GM19467 (cell line): ENCODE measurements around the gene PIP4P1.

ENCODE experiments used
- ATAC-seq: cut with Tn5 transposase; IDR thresholded peaks from one replicate; pipeline ENCODE4 v1.9.1; 2021; ENCODE audit warnings: mild to moderate bottlenecking, moderate library complexity; ENCODE audit not compliant: unreplicated experiment

PIP4P1 gene

DNA sequence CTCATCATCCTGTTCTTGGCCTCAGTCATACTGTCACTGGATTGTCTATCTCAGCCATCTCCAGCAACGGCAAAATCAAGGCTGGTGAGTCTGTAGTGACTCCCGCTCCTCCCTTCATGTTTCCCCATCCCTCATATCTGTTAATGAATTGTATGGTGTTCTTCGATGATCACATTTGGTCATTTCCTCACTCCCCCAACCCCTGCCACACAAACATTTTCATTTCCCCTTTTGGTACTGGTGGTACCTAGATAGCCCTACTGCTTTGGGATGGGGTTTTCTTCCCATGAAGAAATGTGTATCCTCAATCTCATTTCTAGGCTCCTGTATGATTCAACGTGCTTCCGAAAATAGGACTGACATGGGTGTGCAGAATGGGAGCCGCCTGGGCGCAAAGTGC lies 22.6 kb downstream of the PIP4P1 start:
- no peak for ATAC-seq

GRCh38 chr14:20436363-20436755 lies 24.9 kb downstream of the PIP4P1 start:
- ATAC-seq: no peak

DNA sequence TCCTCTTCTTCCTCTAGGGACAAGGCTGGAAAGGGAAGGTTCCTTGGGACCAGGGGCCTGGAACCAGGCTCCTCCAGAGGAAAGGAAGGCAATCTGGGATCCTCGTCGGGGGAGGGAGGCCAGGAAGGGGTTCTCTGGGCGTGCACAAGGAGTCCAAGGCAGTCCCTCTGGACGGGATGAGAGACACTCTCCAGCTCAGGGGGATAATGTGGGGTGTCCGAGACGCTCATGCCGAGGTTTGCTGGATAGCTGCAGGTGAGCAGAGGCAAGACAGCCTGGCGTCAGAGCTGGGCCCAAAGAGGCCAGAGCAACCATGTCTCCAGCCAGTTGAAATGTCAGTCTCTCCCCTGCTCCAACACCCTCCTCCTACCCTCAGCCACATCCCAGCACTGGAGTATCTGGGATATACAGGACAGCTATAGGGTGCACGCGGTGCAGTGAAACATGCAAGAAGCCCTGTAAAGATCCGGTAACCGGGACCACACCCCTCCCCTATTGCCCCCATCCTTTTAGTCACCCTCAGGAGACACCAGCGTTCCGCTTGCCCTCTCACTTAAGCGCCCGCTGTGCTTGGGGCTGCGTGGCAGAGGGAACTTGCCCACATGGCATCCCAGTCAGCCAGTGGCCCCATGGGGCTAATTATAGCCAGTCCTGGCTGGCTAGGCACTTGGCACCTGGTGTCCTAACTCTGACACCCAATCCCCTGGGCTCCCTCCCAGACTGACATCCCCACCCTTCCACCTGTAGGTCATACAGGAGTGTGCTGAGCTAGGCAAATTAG lies 25.5 kb downstream of the PIP4P1 start, which contains the start of gene KLHL33:
Gene KLHL33, minus strand, starts transcription at position 585 of the 781 bp plus-strand sequence. Its CDS starts 355 bp downstream, at position 230.
- no peak for ATAC-seq

GRCh38 chr14:20434701-20435581 lies 26.3 kb downstream of the PIP4P1 start:
- no peak for ATAC-seq

DNA sequence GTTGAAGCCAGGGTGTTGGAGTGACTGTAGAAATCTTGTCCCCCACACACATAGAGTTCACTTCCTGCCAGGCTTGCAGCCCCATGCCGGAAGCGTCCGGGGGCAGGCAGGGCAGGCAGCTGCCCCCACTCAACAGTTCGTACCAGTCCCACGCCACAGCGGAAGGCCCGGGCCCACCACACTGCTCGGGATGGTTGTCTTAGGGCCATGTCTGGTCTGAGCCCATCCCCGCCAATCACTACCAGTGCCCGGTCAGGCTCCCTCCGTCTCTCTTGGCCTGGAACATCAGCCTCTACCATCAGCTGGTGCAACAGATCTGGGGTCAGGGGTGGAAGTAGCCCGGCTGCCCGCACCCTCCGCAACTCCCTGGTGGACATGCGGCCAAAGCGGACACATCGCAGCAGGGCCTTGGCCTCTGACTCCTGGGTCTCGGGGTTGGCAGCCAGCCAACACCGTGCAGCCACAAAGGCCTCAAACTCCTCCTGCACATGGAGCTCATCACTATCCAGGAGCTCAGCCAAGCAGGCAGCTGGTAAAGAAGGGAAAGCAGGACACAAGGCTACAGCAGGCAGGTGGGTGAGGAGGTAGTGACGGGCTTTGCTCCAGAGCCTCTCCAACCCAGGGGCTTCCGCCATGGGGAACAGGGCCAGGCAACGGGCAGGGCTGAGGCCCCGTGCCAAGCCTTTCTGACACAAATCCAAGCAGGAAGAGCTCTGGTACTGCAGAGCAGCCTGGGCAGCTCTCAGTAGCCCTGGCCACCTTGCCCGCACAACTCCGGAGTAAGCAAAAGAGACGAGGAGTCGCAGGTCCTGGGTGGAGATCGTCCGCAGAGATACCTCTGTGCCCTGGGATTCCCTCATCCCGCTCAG lies 31.2 kb downstream of the PIP4P1 start:
- no peak for ATAC-seq

DNA sequence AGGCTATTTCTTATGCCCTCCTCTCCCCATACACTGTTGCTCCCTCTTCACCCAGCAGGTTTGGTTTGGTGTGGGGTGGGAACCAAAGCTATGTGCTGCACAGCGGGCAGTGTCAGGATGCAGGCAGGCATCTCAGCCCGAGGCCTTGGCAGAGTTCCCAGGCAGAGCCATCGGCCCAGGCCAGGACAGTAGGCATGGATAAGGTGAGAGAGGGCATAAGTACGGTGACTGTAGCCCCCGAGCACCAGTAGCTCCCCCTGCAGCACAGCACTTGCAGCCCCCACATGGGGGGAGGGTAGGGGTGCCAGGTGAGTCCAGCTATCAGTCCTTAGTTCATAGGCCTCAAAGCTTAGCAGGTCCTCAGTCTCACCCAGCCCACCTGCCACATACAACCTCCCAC lies 32.4 kb downstream of the PIP4P1 start:
- no peak for ATAC-seq

DNA sequence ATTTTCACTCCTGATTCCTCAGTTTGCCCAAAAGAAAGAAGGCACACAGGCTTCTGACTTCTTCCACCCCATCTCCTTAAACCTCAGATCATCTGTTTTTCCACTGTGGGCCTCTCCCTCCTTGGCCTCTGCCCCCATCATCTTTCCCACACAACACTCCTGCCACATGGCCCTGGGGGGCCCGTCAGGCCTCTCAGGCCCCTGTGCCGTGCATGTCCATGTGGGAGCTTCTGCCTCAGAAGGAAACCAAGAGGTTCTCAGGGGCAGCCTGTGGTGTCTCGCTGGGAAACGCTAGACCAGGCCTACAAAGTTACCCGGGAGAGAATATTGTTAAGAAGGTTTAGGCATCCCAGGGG lies 33.2 kb downstream of the PIP4P1 start:
- peak; percentile 17 for ATAC-seq

DNA sequence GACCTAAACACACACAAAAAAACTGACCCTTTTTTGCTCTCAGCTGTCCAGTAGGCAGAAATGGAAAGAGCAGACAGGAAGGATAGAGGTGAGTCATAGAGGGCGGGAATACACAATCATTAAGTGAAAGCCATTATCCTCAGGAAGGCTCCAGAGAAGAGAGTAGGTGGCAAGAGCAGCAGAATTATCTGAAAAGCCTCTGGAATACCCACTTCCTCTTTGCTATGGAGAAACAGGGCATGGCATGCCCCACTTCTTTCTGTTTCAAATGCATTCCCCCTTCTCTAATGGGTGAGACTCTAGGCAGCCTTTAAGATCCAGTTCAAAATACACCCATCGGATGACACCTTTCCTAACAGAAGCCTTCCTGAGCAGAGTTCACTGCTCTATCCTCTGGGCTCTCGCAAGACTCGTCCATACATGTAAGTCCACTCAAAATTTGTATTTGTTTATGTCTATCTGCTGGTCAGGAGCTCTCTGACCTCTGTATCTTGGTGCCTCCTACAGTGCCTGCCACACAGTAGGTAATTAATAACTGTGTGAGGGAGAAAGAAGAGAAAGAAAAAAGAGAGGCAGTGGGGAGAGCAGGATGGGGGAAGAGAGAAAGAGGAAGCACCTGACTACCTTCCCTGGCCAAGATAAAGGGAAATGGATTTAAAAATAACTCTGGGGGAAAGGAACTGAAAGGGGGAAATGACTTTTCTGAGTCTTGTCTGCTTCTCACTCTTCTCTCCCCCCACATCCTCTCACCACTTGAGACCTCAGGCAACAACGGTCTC lies 33.8 kb downstream of the PIP4P1 start:
- peak; percentile 66 for ATAC-seq

DNA sequence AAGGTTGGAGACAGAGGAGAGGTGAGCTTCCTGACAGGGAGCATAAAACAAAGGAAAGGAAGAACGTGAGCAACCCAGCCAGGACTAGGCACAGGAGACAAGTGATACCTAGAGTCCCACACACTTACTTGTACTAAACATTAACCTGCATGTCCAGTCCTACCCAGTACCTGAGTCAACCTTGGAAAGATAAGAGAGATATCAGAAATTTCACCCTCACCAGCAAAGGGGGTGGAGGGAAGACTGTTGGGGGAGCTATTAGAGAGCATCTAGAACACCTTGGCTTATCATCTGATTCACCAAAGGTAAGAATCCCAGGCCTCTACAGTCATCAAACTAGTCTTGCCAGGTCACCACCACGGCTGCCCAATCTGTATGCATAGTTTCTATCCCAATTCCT lies 36.4 kb downstream of the PIP4P1 start:
- no peak for ATAC-seq

- ATAC-seq: no peak
These were observed 38.3 kb downstream of the PIP4P1 start for GRCh38 chr14:20422886-20423285.

DNA sequence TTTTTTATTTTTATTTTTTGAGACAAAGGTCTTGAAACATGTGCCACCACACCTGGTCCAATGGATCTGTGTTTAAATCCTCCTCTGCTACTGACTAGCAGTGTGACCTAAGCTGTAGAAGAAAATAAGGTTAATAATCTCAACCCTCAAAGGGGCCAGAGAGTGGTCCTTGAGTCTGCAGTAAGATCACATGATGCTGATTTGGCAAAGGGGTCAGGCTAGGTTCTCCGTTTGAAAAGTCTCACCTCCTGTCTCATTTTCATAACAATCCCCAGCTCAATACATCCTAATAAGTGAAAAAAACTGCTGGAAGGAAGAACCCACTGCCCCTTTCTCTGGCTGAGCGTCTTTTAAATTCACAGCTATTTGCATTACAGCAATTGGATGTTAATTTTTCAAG lies 40.0 kb downstream of the PIP4P1 start:
- ATAC-seq: no peak

- no peak for ATAC-seq
These were observed 41.8 kb downstream of the PIP4P1 start for GRCh38 chr14:20419419-20419818.

DNA sequence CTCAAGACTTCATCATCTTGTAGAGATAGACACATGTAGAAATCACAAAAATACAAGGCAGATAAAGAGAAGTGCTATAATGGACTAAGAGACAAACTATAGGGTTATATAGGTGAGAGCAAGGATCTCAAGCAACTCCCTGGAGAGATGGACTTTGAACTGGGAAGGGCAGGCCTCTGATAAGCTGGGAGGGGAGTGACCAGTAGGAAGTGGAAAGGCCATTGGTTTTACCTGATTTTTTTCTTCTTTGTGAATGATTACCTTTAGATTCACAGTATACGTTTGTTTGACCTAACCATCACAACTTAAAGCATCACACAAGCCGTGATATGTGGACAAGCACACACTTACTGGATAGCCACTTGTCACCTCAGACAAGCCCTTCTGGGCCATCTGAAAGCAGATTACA lies 42.7 kb downstream of the PIP4P1 start:
- no peak for ATAC-seq

GRCh38 chr14:20417250-20418186 lies 43.7 kb downstream of the PIP4P1 start:
- ATAC-seq: no peak

- no peak for ATAC-seq
These were observed 45.0 kb downstream of the PIP4P1 start for GRCh38 chr14:20416223-20416622.

DNA sequence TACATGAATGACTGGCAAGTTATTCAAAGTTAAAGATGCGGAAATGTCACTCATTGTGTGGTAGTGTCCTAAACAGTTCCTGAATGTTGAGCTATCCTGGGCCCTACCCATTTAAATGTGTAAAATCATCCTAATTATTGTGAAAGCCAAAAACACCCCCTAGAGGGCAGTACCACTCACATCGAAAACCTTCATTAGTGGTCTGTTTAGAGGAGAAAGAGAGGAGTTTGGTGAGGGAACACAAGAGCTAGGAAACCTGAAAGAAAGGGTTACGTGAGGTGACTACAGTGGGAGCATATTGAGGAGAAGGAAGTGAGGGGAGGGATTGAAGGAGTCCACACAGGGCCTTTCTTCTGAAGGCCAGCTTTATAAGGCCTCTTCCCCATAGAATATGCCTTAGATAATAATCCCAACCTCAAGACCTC lies 45.4 kb downstream of the PIP4P1 start:
- ATAC-seq: no peak

- ATAC-seq: no peak
These were observed 47.5 kb downstream of the PIP4P1 start for GRCh38 chr14:20413744-20414082.

DNA sequence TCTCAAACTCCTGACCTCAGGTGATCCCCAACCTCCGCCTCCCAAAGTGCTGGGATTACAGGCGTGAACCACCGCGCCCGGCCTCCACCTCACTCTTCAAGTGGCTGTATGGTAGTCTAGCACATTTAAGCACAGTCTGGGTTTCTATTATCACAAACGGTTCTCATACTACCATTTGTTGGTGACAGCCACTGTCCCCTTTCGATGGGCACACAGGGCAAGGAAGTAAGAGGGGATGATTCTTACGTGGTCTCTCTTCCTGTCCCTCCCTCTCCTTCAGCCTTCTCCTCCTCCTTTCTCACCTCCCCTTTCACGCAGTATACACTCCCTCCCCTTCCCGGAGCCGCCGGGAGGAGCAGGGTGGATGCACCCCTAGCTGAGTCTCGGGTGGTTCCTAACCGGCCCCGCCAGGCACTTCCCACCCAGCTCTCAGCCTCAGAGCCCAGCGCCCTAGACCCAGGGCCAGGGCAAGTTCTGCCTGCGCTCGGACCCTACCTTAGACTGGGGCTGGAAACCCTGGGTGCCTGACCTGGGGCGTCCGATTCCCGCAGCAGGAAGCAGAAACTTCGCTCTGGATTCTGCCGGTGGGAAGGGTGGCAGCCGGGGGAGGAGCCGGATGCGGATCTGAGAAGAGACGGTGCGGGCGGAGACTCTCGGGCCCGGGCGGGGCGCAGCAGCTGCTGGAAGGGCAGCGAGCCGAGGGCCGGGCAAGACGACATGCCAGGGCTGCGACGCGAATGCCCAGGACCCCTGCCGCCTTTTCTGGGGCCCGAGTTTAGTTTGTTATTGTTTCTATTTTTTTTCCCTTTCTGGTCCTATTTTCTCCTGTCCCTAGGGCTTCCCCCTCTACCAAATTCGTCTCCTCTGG lies 48.1 kb downstream of the PIP4P1 start, which contains the start of gene TEP1:
Gene TEP1, minus strand, starts transcription at position 626 of the 868 bp plus-strand sequence. CDS start 5,062 bp downstream, outside the sequence.
- ATAC-seq: peak; percentile 69
